ENCODE results near the gene KCND2. TPM values are rescaled to one million over a fixed set of nuclear protein-coding genes. Genes with fewer than 3 reads are reported as not detected.
A peak's percentile ranks its signal among the peaks of the same experiment; 100 is the strongest.

KCND2 gene
- polyA plus RNA-seq, 4 donors, result 0.22 to 0.28 TPM; not detected in 2

DNA sequence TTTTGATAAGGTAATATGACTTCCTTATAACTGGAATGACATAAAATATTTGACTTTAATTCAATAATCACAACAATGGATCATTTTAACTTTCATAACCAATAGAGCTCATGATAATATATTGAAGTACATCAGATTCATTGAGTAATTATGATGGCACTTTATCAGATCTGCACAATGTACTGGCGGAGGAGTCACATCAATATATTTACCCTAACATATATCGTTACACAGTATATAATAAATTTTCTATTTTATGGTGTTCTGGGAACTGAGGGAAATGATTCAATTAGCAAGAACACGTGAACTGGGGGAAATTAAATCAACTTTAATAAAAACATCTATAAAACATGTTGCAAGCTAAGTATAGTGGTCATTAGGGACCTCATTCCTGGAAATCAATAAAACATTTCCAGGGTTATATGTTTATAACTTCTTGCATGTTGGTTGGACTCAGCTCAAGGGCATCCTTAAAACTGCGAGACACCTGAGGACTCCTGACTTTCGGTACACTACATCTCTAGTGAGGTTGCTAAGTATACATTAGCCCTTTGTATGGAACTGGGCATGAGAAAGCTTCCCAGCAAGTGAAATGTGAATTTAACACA, 254.0 kb downstream of the KCND2 start:
- no peak overlapping the region for H3K27ac ChIP-seq (ENCODE audit: low read depth in 1 of 3, low read length in 2 of 3)
- H3K4me3 ChIP-seq (ENCODE audit: low read depth in 1 of 3, low read length in 3 of 3), result no peak overlapping the region
- no peak for DNase-seq
- 69 to 86% (median 71%) methylated on average over 5 of the region's 5 CpGs for WGBS, 3 donors
- H3K36me3 ChIP-seq (ENCODE audit: control insufficient read depth in 3 of 3, insufficient read depth in 2 of 3, low read depth in 1 of 3, low read length in 3 of 3), result no peaks in the 10 kb centered on the region
- no peaks in the 10 kb centered on the region for H3K27me3 ChIP-seq (ENCODE audit: control insufficient read depth in 3 of 3, insufficient read depth in 3 of 3, low read length in 3 of 3)
- no peaks in the 10 kb centered on the region for H3K9me3 ChIP-seq (ENCODE audit: control insufficient read depth in 2 of 2, insufficient read depth in 1 of 2, low read depth in 1 of 2, low read length in 1 of 2)
- FAIRE-seq, result no peak
- no peaks in the 10 kb centered on the region for H3K4me1 ChIP-seq (ENCODE audit: control insufficient read depth in 3 of 3, insufficient read depth in 2 of 3, low read depth in 1 of 3, low read length in 2 of 3)

DNA sequence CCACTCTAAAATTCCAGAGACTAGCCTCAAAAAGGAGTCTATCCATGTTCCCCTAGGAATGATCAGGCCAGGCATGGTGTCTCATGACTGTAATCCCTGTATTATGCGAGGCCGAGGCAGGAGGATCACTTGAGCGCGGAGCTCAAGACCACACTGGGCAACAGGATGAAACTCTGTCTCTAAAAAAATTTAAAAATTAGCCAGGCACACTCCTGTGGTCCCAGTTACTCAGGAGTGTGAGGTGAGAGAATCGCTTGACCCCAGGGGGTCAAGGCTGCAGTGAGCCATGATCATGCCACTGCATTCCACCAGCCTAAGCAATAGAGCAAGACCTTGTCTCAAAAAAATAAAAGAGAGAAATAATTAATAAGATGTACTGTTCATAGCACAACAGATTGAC, 256.8 kb downstream of the KCND2 start:
- Histone ChIP-seq H3K27me3 (ENCODE audit: control insufficient read depth in 3 of 3, insufficient read depth in 3 of 3, low read length in 3 of 3) (no peaks in the 10 kb centered on the region), H3K36me3 (ENCODE audit: control insufficient read depth in 3 of 3, insufficient read depth in 2 of 3, low read depth in 1 of 3, low read length in 3 of 3) (no peaks in the 10 kb centered on the region), H3K4me3 (ENCODE audit: low read depth in 1 of 3, low read length in 3 of 3) (no peak overlapping the region), H3K4me1 (ENCODE audit: control insufficient read depth in 3 of 3, insufficient read depth in 2 of 3, low read depth in 1 of 3, low read length in 2 of 3) (no peaks in the 10 kb centered on the region), H3K27ac (ENCODE audit: low read depth in 1 of 3, low read length in 2 of 3) (no peak overlapping the region), H3K9me3 (ENCODE audit: control insufficient read depth in 2 of 2, insufficient read depth in 1 of 2, low read depth in 1 of 2, low read length in 1 of 2) (no peaks in the 10 kb centered on the region)
- DNase-seq, result no peak
- 89 to 95% (median 92%) methylated on average over 5 of the region's 5 CpGs for WGBS, 3 donors
- FAIRE-seq, result no peak

DNA sequence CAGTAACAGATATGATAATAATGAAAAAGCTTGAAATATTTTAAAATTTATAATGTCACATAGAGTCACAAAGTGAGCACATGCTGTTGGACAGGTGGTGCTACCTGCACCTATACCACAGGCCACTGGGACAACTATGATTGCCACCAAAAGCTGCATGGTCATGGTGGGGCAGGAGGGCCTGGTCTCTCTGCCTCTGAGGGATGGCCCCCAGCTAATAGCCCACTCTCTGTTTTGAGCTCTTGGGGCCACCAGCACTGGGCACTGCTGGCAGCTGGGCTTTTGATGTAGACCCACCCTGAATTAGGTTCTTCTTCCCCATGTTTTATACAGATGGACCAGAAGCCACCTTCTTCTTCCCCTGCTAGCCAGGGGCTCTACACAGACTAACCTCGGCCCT, 265.4 kb downstream of the KCND2 start:
- H3K4me1 ChIP-seq (ENCODE audit: control insufficient read depth in 3 of 3, insufficient read depth in 2 of 3, low read depth in 1 of 3, low read length in 2 of 3), result no peaks in the 10 kb centered on the region
- H3K27ac ChIP-seq (ENCODE audit: low read depth in 1 of 3, low read length in 2 of 3), result no peak overlapping the region
- H3K4me3 ChIP-seq (ENCODE audit: low read depth in 1 of 3, low read length in 3 of 3), result no peak overlapping the region
- H3K27me3 ChIP-seq (ENCODE audit: control insufficient read depth in 3 of 3, insufficient read depth in 3 of 3, low read length in 3 of 3), result no peaks in the 10 kb centered on the region
- DNase-seq, result no peak
- no peaks in the 10 kb centered on the region for H3K9me3 ChIP-seq (ENCODE audit: control insufficient read depth in 2 of 2, insufficient read depth in 1 of 2, low read depth in 1 of 2, low read length in 1 of 2)
- 83 to 95% (median 85%) methylated on average over 1 of the region's 1 CpG for WGBS, 3 donors
- no peak for FAIRE-seq
- H3K36me3 ChIP-seq (ENCODE audit: control insufficient read depth in 3 of 3, insufficient read depth in 2 of 3, low read depth in 1 of 3, low read length in 3 of 3), result no peaks in the 10 kb centered on the region

DNA sequence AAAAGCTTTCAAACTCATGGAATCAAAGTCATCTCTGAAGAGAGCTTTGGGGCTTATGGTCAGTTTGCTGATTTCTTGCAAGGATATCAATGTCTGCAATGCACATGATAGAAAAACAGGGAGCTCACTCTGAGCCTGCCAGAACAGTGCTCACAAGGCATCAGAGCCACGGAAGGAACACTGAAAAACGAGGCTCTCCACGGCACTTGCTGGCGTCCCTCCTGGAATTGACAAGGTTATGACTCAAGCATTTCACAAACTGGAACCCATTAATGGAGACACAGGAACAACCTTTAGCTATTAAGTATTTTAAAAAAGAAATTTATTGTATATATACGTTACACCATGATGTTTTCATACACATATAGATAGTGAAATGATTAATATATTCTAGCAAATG, 266.3 kb downstream of the KCND2 start:
- no peak overlapping the region for H3K4me3 ChIP-seq (ENCODE audit: low read depth in 1 of 3, low read length in 3 of 3)
- H3K9me3 ChIP-seq (ENCODE audit: control insufficient read depth in 2 of 2, insufficient read depth in 1 of 2, low read depth in 1 of 2, low read length in 1 of 2), result no peaks in the 10 kb centered on the region
- H3K27me3 ChIP-seq (ENCODE audit: control insufficient read depth in 3 of 3, insufficient read depth in 3 of 3, low read length in 3 of 3), result no peaks in the 10 kb centered on the region
- WGBS, 3 donors, result 82 to 83% (median 82%) methylated on average over 5 of the region's 5 CpGs
- H3K27ac ChIP-seq (ENCODE audit: low read depth in 1 of 3, low read length in 2 of 3), result no peak overlapping the region
- H3K4me1 ChIP-seq (ENCODE audit: control insufficient read depth in 3 of 3, insufficient read depth in 2 of 3, low read depth in 1 of 3, low read length in 2 of 3), result no peaks in the 10 kb centered on the region
- DNase-seq (no peak), FAIRE-seq (no peak)
- no peaks in the 10 kb centered on the region for H3K36me3 ChIP-seq (ENCODE audit: control insufficient read depth in 3 of 3, insufficient read depth in 2 of 3, low read depth in 1 of 3, low read length in 3 of 3)

DNA sequence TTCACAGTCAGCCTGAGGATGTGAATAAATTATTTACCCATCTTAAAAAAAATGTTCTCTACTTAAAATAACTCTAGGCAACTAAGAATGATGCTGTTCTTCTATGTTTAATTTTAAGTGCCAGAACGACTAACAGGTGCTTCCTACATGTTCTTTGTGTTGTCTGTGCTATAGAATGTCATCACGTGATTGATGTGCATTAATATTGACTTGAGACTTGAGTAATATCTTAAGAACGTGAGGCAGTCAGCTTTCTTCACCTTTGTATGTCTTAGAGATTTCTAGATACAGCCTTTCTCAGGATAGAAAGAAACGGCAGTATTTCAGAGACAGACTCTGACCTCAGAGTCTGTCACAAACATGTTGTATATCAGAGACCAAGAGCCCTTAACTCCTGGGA, 274.6 kb downstream of the KCND2 start:
- H3K4me3 ChIP-seq (ENCODE audit: low read depth in 1 of 3, low read length in 3 of 3), result no peak overlapping the region
- no peak for FAIRE-seq
- H3K9me3 ChIP-seq (ENCODE audit: control insufficient read depth in 2 of 2, insufficient read depth in 1 of 2, low read depth in 1 of 2, low read length in 1 of 2), result no peaks in the 10 kb centered on the region
- no peak for DNase-seq
- H3K27ac ChIP-seq (ENCODE audit: low read depth in 1 of 3, low read length in 2 of 3), result no peak overlapping the region
- WGBS, 3 donors, result 12 to 33% (median 26%) methylated on average over 4 of the region's 4 CpGs
- no peaks in the 10 kb centered on the region for H3K36me3 ChIP-seq (ENCODE audit: control insufficient read depth in 3 of 3, insufficient read depth in 2 of 3, low read depth in 1 of 3, low read length in 3 of 3)
- H3K27me3 ChIP-seq (ENCODE audit: control insufficient read depth in 3 of 3, insufficient read depth in 3 of 3, low read length in 3 of 3), result no peaks in the 10 kb centered on the region
- H3K4me1 ChIP-seq (ENCODE audit: control insufficient read depth in 3 of 3, insufficient read depth in 2 of 3, low read depth in 1 of 3, low read length in 2 of 3), result no peaks in the 10 kb centered on the region

DNA sequence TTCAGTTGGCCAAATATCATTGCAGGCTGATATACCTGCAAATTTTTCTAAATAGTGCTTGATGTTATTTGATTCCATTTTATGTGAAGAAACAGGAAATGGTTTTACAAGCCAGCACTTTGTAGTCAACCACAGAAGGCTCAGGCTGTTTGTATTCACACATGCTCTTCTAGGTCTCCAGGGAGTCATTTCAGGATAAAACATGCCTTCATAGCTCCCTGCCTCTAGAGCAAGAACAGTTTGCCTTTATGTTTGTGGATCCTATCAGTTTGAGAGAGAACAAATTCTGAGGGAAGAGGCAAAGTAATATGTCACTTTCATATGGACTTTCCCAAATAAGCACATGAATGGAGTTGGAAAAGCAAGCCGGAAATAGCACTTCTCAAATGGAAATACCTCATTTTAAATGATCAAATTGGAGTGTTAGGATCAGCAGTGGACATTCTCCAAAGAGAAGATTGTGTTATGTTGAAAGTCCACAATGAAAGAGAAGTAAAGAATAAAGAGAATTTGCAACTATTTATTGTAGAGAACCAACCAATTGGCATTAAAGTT, 277.6 kb downstream of the KCND2 start:
- no peak overlapping the region for H3K4me3 ChIP-seq (ENCODE audit: low read depth in 1 of 3, low read length in 3 of 3)
- FAIRE-seq, result no peak

DNA sequence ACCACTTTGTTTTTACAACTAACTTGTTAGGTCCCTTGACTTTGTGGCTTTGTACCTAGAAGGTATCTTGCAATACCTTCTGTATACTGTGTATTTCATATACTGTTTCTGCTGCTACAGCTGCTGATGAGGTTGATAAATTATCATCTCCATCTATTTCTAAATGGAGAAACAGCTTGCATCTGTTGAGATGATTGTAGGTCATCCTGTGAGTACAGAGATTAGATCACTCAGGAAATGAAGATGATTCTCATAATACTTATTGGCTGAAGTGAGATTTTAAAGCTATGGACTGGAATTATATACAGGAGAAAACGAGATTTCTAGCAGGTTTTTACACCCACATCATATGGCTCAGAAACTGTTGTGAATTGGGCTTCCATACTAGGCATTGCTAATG, 280.5 kb downstream of the KCND2 start:
- H3K4me3 ChIP-seq (ENCODE audit: low read depth in 1 of 3, low read length in 3 of 3), result no peak overlapping the region
- FAIRE-seq (no peak), DNase-seq (no peak)
- H3K9me3 ChIP-seq (ENCODE audit: control insufficient read depth in 2 of 2, insufficient read depth in 1 of 2, low read depth in 1 of 2, low read length in 1 of 2), result no peaks in the 10 kb centered on the region
- H3K27ac ChIP-seq (ENCODE audit: low read depth in 1 of 3, low read length in 2 of 3), result no peak overlapping the region
- H3K27me3 ChIP-seq (ENCODE audit: control insufficient read depth in 3 of 3, insufficient read depth in 3 of 3, low read length in 3 of 3), result no peaks in the 10 kb centered on the region
- H3K4me1 ChIP-seq (ENCODE audit: control insufficient read depth in 3 of 3, insufficient read depth in 2 of 3, low read depth in 1 of 3, low read length in 2 of 3), result no peaks in the 10 kb centered on the region
- H3K36me3 ChIP-seq (ENCODE audit: control insufficient read depth in 3 of 3, insufficient read depth in 2 of 3, low read depth in 1 of 3, low read length in 3 of 3), result no peaks in the 10 kb centered on the region
- 0% methylated on average over 1 of the region's 1 CpG for WGBS, 3 donors

More for the DNA sequence above, 277.6 kb downstream of the KCND2 start:
- no peaks in the 10 kb centered on the region for H3K4me1 ChIP-seq (ENCODE audit: control insufficient read depth in 3 of 3, insufficient read depth in 2 of 3, low read depth in 1 of 3, low read length in 2 of 3)
- H3K9me3 ChIP-seq (ENCODE audit: control insufficient read depth in 2 of 2, insufficient read depth in 1 of 2, low read depth in 1 of 2, low read length in 1 of 2), result no peaks in the 10 kb centered on the region
- DNase-seq, result no peak
- WGBS, 3 donors, result 47 to 77% (median 69%) methylated on average over 1 of the region's 1 CpG
- H3K27ac ChIP-seq (ENCODE audit: low read depth in 1 of 3, low read length in 2 of 3), result no peak overlapping the region
- no peaks in the 10 kb centered on the region for H3K36me3 ChIP-seq (ENCODE audit: control insufficient read depth in 3 of 3, insufficient read depth in 2 of 3, low read depth in 1 of 3, low read length in 3 of 3)
- no peaks in the 10 kb centered on the region for H3K27me3 ChIP-seq (ENCODE audit: control insufficient read depth in 3 of 3, insufficient read depth in 3 of 3, low read length in 3 of 3)

DNA sequence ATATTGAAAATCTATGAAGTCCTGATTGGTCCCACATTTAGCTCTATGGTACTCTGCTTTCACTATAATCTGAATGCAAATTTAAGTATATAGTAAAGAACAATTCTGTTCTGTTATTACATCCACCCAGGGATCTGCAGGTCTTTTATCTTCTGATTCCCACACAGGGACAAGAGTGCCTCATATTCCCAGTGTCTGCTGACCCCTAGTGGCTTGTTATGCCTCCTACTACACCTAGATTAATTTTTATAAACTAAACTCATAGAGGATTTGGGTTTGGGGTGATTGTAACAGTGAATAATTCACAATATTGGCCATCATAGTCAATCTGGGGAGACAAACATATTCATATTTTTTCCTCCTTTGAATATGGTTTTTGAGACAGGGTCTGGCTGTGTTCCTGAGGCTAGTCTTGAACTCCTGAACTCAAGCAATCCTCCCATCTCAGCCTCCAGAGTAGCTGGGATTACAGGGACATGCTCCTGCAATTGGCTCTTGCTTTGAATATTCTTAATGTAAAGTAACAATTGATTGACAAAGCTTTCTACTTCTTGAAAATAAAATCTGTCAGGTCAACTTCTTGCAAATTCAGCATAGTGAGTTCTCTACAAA, 282.1 kb downstream of the KCND2 start:
- no peak for FAIRE-seq
- Histone ChIP-seq H3K4me1 (ENCODE audit: control insufficient read depth in 3 of 3, insufficient read depth in 2 of 3, low read depth in 1 of 3, low read length in 2 of 3) (no peaks in the 10 kb centered on the region), H3K27ac (ENCODE audit: low read depth in 1 of 3, low read length in 2 of 3) (no peak overlapping the region), H3K27me3 (ENCODE audit: control insufficient read depth in 3 of 3, insufficient read depth in 3 of 3, low read length in 3 of 3) (no peaks in the 10 kb centered on the region), H3K4me3 (ENCODE audit: low read depth in 1 of 3, low read length in 3 of 3) (no peak overlapping the region), H3K36me3 (ENCODE audit: control insufficient read depth in 3 of 3, insufficient read depth in 2 of 3, low read depth in 1 of 3, low read length in 3 of 3) (no peaks in the 10 kb centered on the region), H3K9me3 (ENCODE audit: control insufficient read depth in 2 of 2, insufficient read depth in 1 of 2, low read depth in 1 of 2, low read length in 1 of 2) (no peaks in the 10 kb centered on the region)
- peak; percentile 16 to 38 for DNase-seq

DNA sequence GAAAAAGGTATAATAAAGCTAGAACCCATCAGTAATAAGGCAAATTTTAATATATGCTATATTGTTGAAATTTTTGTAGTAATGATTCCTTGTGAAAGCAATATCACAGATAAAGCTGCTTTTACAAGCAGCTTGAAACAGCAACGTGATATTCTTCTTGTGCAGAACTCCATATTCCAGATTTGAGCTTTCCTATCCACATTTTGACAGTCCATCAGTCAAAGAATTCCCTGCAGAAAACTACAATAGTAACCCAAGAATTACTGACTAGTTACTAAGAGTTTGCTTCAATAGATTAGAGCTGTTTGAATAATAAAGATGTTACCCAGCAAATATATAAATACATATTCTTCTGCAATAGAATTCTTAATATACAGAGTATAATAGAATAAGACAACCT, 291.2 kb downstream of the KCND2 start:
- FAIRE-seq (no peak), DNase-seq (no peak)
- H3K27me3 ChIP-seq (ENCODE audit: control insufficient read depth in 3 of 3, insufficient read depth in 3 of 3, low read length in 3 of 3), result no peaks in the 10 kb centered on the region
- no peak overlapping the region for H3K4me3 ChIP-seq (ENCODE audit: low read depth in 1 of 3, low read length in 3 of 3)
- no peaks in the 10 kb centered on the region for H3K4me1 ChIP-seq (ENCODE audit: control insufficient read depth in 3 of 3, insufficient read depth in 2 of 3, low read depth in 1 of 3, low read length in 2 of 3)
- H3K27ac ChIP-seq (ENCODE audit: low read depth in 1 of 3, low read length in 2 of 3), result no peak overlapping the region
- H3K36me3 ChIP-seq (ENCODE audit: control insufficient read depth in 3 of 3, insufficient read depth in 2 of 3, low read depth in 1 of 3, low read length in 3 of 3), result no peaks in the 10 kb centered on the region
- 15 to 40% (median 23%) methylated on average over 1 of the region's 1 CpG for WGBS, 3 donors
- no peaks in the 10 kb centered on the region for H3K9me3 ChIP-seq (ENCODE audit: control insufficient read depth in 2 of 2, insufficient read depth in 1 of 2, low read depth in 1 of 2, low read length in 1 of 2)
